Liver (tissue), 9 donors: ENCODE measurements around the gene PRR22. TPM values are rescaled to one million over a fixed set of nuclear protein-coding genes. Genes with fewer than 3 reads are reported as not detected.

Experiments used
- DNase-seq: peaks from one replicate; pipeline ENCODE4 v3.0.0-alpha.2; 2017; ENCODE audit warnings: low spot score
- H3K27ac ChIP-seq, 2 donors: one replicate each; pipeline ENCODE4 v1.7.0; 2013; ENCODE audit warnings: inconsistent platforms in 2 of 2, low read length in 2 of 2, control low read depth in 1 of 2, low read depth in 1 of 2, mild to moderate bottlenecking in 1 of 2
- H3K27me3 ChIP-seq, 4 donors: one replicate each; pipeline versions ENCODE4 v1.6.1 to v1.7.0; 2013; ENCODE audit warnings: low read length in 3 of 4, inconsistent platforms in 1 of 4, mild to moderate bottlenecking in 1 of 4, moderate library complexity in 1 of 4; ENCODE audit not compliant: control insufficient read depth in 4 of 4, insufficient read depth in 4 of 4
- H3K36me3 ChIP-seq, 4 donors: one replicate each; pipeline versions ENCODE4 v1.6.1 to v1.7.0; 2013; ENCODE audit warnings: low read length in 3 of 4, mild to moderate bottlenecking in 3 of 4, low read depth in 1 of 4, moderate library complexity in 1 of 4; ENCODE audit not compliant: control insufficient read depth in 4 of 4, insufficient read depth in 3 of 4
- H3K4me1 ChIP-seq, 4 donors: one replicate each; pipeline versions ENCODE4 v1.6.1 to v1.7.0; 2013; ENCODE audit warnings: low read length in 3 of 4, mild to moderate bottlenecking in 3 of 4, moderate library complexity in 1 of 4; ENCODE audit not compliant: control insufficient read depth in 4 of 4, insufficient read depth in 4 of 4
- H3K4me3 ChIP-seq, 3 donors: one replicate each; pipeline versions ENCODE4 v1.6.1 to v1.7.0; 2013; ENCODE audit warnings: low read length in 3 of 3, control low read depth in 1 of 3, low read depth in 1 of 3, mild to moderate bottlenecking in 1 of 3
- H3K9ac ChIP-seq, 2 donors: one replicate each; pipeline ENCODE4 v1.7.0; 2013; ENCODE audit warnings: low read length in 2 of 2, mild to moderate bottlenecking in 2 of 2, moderate library complexity in 2 of 2, control low read depth in 1 of 2, low read depth in 1 of 2
- H3K9me3 ChIP-seq, 4 donors: one replicate each; pipeline versions ENCODE4 v1.6.1 to v1.7.0; 2013; ENCODE audit warnings: low read length in 3 of 4; ENCODE audit not compliant: control insufficient read depth in 4 of 4
- EGR1 ChIP-seq, 2 donors: IDR thresholded peaks; 2 replicates each; pipeline ENCODE4 v1.6.1; 2016 to 2018; ENCODE audit warnings: antibody characterized with exemption in 2 of 2, low read depth in 2 of 2
- FOXA1 ChIP-seq: IDR thresholded peaks from 2 replicates; pipeline ENCODE4 v1.6.1; 2016; ENCODE audit warnings: antibody characterized with exemption
- FOXA2 ChIP-seq: IDR thresholded peaks from 2 replicates; pipeline ENCODE4 v1.6.1; 2016; ENCODE audit warnings: antibody characterized with exemption
- GABPA ChIP-seq, 2 donors: IDR thresholded peaks in 1 of 2; conservative IDR thresholded peaks in 1 of 2; 2 replicates each; pipeline ENCODE4 v1.6.1; 2016; ENCODE audit warnings: antibody characterized with exemption in 2 of 2, mild to moderate bottlenecking in 1 of 2, moderate library complexity in 1 of 2
- HNF4A ChIP-seq, 2 donors: conservative IDR thresholded peaks; 2 replicates each; pipeline ENCODE4 v1.6.1; 2016; ENCODE audit warnings: antibody characterized with exemption in 2 of 2, mild to moderate bottlenecking in 2 of 2
- HNF4G ChIP-seq: IDR thresholded peaks from 2 replicates; pipeline ENCODE4 v1.6.1; 2016; ENCODE audit warnings: antibody characterized with exemption
- JUND ChIP-seq, 2 donors: IDR thresholded peaks; 2 replicates each; pipeline ENCODE4 v1.6.1; 2016; ENCODE audit warnings: antibody characterized with exemption in 2 of 2
- NR2F2 ChIP-seq: IDR thresholded peaks from 2 replicates; pipeline ENCODE4 v1.6.1; 2016; ENCODE audit warnings: antibody characterized with exemption
- RAD21 ChIP-seq, 2 donors: IDR thresholded peaks; 2 replicates each; pipeline ENCODE4 v1.6.1; 2016; ENCODE audit warnings: antibody characterized with exemption in 2 of 2, mild to moderate bottlenecking in 2 of 2
- REST ChIP-seq: IDR thresholded peaks from 2 replicates; pipeline ENCODE4 v1.6.1; 2016; ENCODE audit warnings: antibody characterized with exemption, mild to moderate bottlenecking
- RXRA ChIP-seq, 2 donors: IDR thresholded peaks; 2 replicates each; pipeline ENCODE4 v1.6.1; 2017 to 2018; ENCODE audit warnings: antibody characterized with exemption in 2 of 2, mild to moderate bottlenecking in 1 of 2
- SP1 ChIP-seq: IDR thresholded peaks from 2 replicates; pipeline ENCODE4 v1.6.1; 2018; ENCODE audit warnings: antibody characterized with exemption, mild to moderate bottlenecking
- TAF1 ChIP-seq: conservative IDR thresholded peaks from 2 replicates; pipeline ENCODE4 v1.6.1; 2016; ENCODE audit warnings: antibody characterized with exemption, mild to moderate bottlenecking
- YY1 ChIP-seq: IDR thresholded peaks from 2 replicates; pipeline ENCODE4 v1.6.1; 2016; ENCODE audit warnings: antibody characterized with exemption, mild to moderate bottlenecking
- WGBS: extraction: QIAGEN DNeasy Blood & Tissue Kit; methylation state at CpG from one replicate; pipeline ENCODE4 v1.1.7; 2013; 5-methylcytosine and 5-hydroxymethylcytosine counted together
- polyA plus RNA-seq, 2 donors: library from polyadenylated mRNA; stranded (reverse) in 1 of 2; unstranded in 1 of 2; fragments of 200-250 nt in 1 of 2; fragments of >200 nt in 1 of 2; fragmentation: Nextera tagmentation in 1 of 2; extraction: Ambion mirVana in 1 of 2; gene quantifications; one replicate each; pipeline versions ENCODE4 v1.2.1 to v1.2.3, GENCODE V29; 2013 to 2015
- total RNA-seq, 2 donors: library from RNA; depleted of rRNA; stranded (reverse); fragments of >200 nt; gene quantifications; one replicate each; pipeline ENCODE4 v1.2.3, GENCODE V29; 2014
- TF ChIP-seq, protein P1 (sequence below): IDR thresholded peaks from 2 replicates; pipeline ENCODE4 v1.6.1; 2016; ENCODE audit warnings: antibody characterized with exemption
- TF ChIP-seq, protein P2 (sequence below): IDR thresholded peaks from 2 replicates; pipeline ENCODE4 v1.6.1; 2016; ENCODE audit warnings: antibody characterized with exemption
- TF ChIP-seq, protein P3 (sequence below): IDR thresholded peaks from 2 replicates; pipeline ENCODE4 v1.6.1; 2016; ENCODE audit warnings: antibody characterized with exemption
- TF ChIP-seq, protein P4 (sequence below): fragments of 150-350 bp; IDR thresholded peaks from 2 replicates; pipeline ENCODE4 v1.5.1; 2017; ENCODE audit warnings: improper control_type of control experiment, low read depth, low read length; ENCODE audit not compliant: missing input control
- donor health status: healthy.
- donor health status: healthy.
- donor health status: healthy.
- donor health status: healthy.
- donor health status: healthy.

The PRR22 gene
- total and polyA plus RNA-seq, 4 donors: 0.40 to 1.6 (median 0.63) TPM

DNA sequence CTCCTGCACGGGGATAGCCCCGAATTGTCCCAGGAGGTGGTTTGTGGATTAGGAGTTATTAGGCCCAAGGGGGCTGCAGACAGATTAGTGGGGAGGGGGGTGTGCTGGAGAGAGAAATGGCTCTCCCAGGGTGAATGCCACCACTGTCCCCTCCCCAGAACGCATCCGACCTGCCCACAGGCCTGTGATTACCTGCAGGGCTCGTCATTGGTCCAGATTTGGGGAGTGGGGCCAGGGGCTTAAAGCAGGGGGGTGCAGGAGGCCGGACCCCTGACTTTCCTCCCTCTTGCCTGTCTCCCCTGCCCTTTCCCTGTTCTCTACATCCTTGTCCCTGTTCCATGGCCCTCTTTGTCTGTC, 21.6 kb upstream of the PRR22 start (continued):
- TF ChIP-seq, protein P1, sequence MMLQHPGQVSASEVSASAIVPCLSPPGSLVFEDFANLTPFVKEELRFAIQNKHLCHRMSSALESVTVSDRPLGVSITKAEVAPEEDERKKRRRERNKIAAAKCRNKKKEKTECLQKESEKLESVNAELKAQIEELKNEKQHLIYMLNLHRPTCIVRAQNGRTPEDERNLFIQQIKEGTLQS: no peak
- TF ChIP-seq FOXA2 (no peak), HNF4G (no peak)

- Histone ChIP-seq H3K36me3 (no peaks in the 10 kb centered on the region), H3K27ac (peak overlapping the region in 1 of 2 donors; percentile 23), H3K4me3 (peak overlapping the region in 2 of 3 donors; percentile 59 to 71), H3K27me3 (no peaks in the 10 kb centered on the region), H3K9me3 (no peaks in the 10 kb centered on the region), H3K9ac (no peak overlapping the region), H3K4me1 (peaks cover 18 to 35% (median 24%) of the 10 kb centered on the region in 4 donors)
- peak; percentile 72 for DNase-seq
- TF ChIP-seq FOXA2 (no peak), EGR1 (IDR thresholded peaks at IDR 0.05; ENCODE audit: low read depth in 2 of 2) (no peak), HNF4G (no peak), NR2F2 (no peak), GABPA (IDR thresholded peaks at IDR 0.05 in 1 of 2, conservative IDR thresholded peaks at IDR 0.05 in 1 of 2) (no peak), SP1 (peak; percentile 73), YY1 (no peak), REST (no peak), JUND (IDR thresholded peaks at IDR 0.05) (no peak), TAF1 (no peak), RXRA (IDR thresholded peaks at IDR 0.05) (peak in 1 of 2 donors; percentile 72), FOXA1 (peak; percentile 26), HNF4A (conservative IDR thresholded peaks at IDR 0.05) (peak in 1 of 2 donors; percentile 26), RAD21 (IDR thresholded peaks at IDR 0.05) (peak; percentile 74 to 84)
- TF ChIP-seq, protein P2, sequence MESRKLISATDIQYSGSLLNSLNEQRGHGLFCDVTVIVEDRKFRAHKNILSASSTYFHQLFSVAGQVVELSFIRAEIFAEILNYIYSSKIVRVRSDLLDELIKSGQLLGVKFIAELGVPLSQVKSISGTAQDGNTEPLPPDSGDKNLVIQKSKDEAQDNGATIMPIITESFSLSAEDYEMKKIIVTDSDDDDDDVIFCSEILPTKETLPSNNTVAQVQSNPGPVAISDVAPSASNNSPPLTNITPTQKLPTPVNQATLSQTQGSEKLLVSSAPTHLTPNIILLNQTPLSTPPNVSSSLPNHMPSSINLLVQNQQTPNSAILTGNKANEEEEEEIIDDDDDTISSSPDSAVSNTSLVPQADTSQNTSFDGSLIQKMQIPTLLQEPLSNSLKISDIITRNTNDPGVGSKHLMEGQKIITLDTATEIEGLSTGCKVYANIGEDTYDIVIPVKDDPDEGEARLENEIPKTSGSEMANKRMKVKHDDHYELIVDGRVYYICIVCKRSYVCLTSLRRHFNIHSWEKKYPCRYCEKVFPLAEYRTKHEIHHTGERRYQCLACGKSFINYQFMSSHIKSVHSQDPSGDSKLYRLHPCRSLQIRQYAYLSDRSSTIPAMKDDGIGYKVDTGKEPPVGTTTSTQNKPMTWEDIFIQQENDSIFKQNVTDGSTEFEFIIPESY: no peak
- TF ChIP-seq, protein P3, sequence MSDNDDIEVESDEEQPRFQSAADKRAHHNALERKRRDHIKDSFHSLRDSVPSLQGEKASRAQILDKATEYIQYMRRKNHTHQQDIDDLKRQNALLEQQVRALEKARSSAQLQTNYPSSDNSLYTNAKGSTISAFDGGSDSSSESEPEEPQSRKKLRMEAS: no peak
- TF ChIP-seq, protein P4, sequence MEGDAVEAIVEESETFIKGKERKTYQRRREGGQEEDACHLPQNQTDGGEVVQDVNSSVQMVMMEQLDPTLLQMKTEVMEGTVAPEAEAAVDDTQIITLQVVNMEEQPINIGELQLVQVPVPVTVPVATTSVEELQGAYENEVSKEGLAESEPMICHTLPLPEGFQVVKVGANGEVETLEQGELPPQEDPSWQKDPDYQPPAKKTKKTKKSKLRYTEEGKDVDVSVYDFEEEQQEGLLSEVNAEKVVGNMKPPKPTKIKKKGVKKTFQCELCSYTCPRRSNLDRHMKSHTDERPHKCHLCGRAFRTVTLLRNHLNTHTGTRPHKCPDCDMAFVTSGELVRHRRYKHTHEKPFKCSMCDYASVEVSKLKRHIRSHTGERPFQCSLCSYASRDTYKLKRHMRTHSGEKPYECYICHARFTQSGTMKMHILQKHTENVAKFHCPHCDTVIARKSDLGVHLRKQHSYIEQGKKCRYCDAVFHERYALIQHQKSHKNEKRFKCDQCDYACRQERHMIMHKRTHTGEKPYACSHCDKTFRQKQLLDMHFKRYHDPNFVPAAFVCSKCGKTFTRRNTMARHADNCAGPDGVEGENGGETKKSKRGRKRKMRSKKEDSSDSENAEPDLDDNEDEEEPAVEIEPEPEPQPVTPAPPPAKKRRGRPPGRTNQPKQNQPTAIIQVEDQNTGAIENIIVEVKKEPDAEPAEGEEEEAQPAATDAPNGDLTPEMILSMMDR: peak; percentile 80
- TF ChIP-seq, protein P1: no peak
- 2% methylated on average over 46 of the region's 46 CpGs for WGBS
These were observed 21.1 kb upstream of the PRR22 start for GRCh38 chr19:5805462-5806132.
